Karpas-422 (cell line): ENCODE results near the gene ERMN. TPM values are rescaled to one million over a fixed set of nuclear protein-coding genes. Genes with fewer than 3 reads are reported as not detected.

Experiments used
- DNase-seq: peaks from one replicate; pipeline ENCODE4 v3.0.0-alpha.2; 2015
- H2AFZ ChIP-seq: fragments of 200-600 bp; sonication (generic); 2 replicates; pipeline ENCODE4 v1.6.1; 2014; ENCODE audit warnings: antibody characterized with exemption, low read length, mixed read lengths
- H3K27ac ChIP-seq: fragments of 200-600 bp; sonication (generic); 2 replicates; pipeline ENCODE4 v1.5.1; 2014; ENCODE audit warnings: mild to moderate bottlenecking, low read length, moderate library complexity
- H3K27me3 ChIP-seq: fragments of 200-600 bp; sonication (generic); 2 replicates; pipeline ENCODE4 v1.6.1; 2014; ENCODE audit warnings: low read length, mixed read lengths
- H3K36me3 ChIP-seq: fragments of 200-600 bp; sonication (generic); 2 replicates; pipeline ENCODE4 v1.6.1; 2014; ENCODE audit warnings: low read length, mixed read lengths; ENCODE audit not compliant: insufficient read depth
- H3K4me1 ChIP-seq: fragments of 200-600 bp; sonication (generic); 2 replicates; pipeline ENCODE4 v1.6.1; 2014; ENCODE audit warnings: mild to moderate bottlenecking, low read length, mixed read lengths
- H3K4me2 ChIP-seq: fragments of 200-600 bp; sonication (generic); 2 replicates; pipeline ENCODE4 v1.6.1; 2014; ENCODE audit warnings: low read length, low read depth, mild to moderate bottlenecking; ENCODE audit not compliant: poor library complexity, severe bottlenecking
- H3K4me3 ChIP-seq: fragments of 200-600 bp; sonication (generic); 2 replicates; pipeline ENCODE4 v1.5.1; 2014; ENCODE audit warnings: mild to moderate bottlenecking, antibody characterized with exemption, low read length, mixed read lengths
- H3K79me2 ChIP-seq: fragments of 200-600 bp; sonication (generic); 2 replicates; pipeline ENCODE4 v1.6.1; 2014; ENCODE audit warnings: mild to moderate bottlenecking, low read length, mixed read lengths
- H3K9ac ChIP-seq: fragments of 200-600 bp; sonication (generic); 2 replicates; pipeline ENCODE4 v1.6.0; 2014; ENCODE audit warnings: low read length
- H3K9me2 ChIP-seq: fragments of 200-600 bp; sonication (generic), shearing (Covaris generic); replicated peaks from 2 replicates; pipeline ENCODE4 v1.6.0; 2014; ENCODE audit warnings: mild to moderate bottlenecking, low read length, moderate library complexity; ENCODE audit not compliant: insufficient read depth
- H3K9me3 ChIP-seq: fragments of 300-700, 200-600 bp; sonication (generic); 2 replicates; pipeline ENCODE4 v1.6.1; 2014; ENCODE audit warnings: low read length, mixed read lengths
- H4K20me1 ChIP-seq: fragments of 200-600 bp; sonication (generic); 2 replicates; pipeline ENCODE4 v1.6.1; 2014; ENCODE audit warnings: mild to moderate bottlenecking, antibody characterized with exemption, low read length, low read depth; ENCODE audit not compliant: insufficient read depth
- total RNA-seq: library from RNA; depleted of rRNA; stranded (reverse); fragments of >200 nt; shearing (Covaris generic); gene quantifications from 2 replicates; pipeline ENCODE4 v1.2.3, GENCODE V29; 2014; ENCODE audit warnings: low replicate concordance

ERMN gene
- total RNA-seq, 1 experiment from 2014 or later: 8.2 TPM

DNA sequence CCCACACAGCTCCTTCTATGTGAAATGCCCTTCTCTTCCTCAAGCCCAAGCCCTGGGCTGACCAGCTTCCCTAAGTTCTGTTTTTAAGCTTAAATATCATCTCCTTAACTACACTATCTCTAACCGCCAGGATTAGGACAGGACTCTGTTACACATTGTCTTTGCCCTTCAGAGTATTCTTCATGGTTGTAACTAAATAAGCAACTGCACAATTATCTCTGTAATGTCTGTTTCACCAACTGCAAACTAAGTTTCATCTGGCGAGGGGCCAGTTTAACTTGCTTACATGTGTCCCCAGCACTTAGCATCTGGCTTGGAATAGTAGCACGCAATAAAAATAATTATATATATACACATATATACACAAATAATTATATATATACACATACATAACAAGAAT is 1.1 kb upstream of the ERMN start:
- Histone ChIP-seq H4K20me1 (no peaks in the 10 kb centered on the region), H3K36me3 (no peaks in the 10 kb centered on the region), H3K79me2 (no peaks in the 10 kb centered on the region), H3K9me3 (no peaks in the 10 kb centered on the region), H3K4me3 (no peak overlapping the region), H3K9me2 (no peaks in the 10 kb centered on the region), H3K27ac (no peak overlapping the region), H3K4me2 (no peak overlapping the region), H3K4me1 (peaks cover 10% of the 10 kb centered on the region), H2AFZ (no peak overlapping the region), H3K9ac (no peak overlapping the region), H3K27me3 (no peaks in the 10 kb centered on the region)
- DNase-seq: no peak

DNA sequence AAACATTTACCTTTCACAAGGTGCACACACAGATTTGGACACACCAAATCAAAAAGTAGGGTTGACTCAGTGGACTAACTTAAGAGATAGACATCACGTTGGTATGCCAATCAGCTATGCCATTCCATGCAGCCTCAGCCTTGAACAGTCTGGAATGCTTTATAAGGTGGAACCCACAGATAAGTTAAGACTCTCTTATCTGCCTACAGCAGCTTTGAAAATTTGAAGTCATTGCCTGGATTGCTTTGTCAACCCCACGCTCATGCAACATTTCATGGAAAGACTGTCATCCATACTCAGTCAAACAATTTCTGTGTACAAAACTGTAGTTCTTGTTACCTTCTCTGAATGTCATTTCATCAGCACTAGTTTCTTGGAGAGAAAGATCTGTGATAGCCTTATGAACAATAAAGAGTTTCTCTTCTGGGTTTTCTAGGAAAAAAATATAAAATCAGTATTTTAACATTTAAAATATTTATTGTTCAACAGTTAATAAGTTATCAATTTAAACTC is 1.2 kb downstream of the ERMN start:
- no peaks in the 10 kb centered on the region for H4K20me1 ChIP-seq
- H3K9me2 ChIP-seq: no peaks in the 10 kb centered on the region
- no peaks in the 10 kb centered on the region for H3K79me2 ChIP-seq
- no peaks in the 10 kb centered on the region for H3K27me3 ChIP-seq
- H3K27ac ChIP-seq: no peak overlapping the region
- no peak overlapping the region for H3K9ac ChIP-seq
- peaks cover 10% of the 10 kb centered on the region for H3K4me1 ChIP-seq
- H3K36me3 ChIP-seq: no peaks in the 10 kb centered on the region
- no peak overlapping the region for H2AFZ ChIP-seq
- H3K9me3 ChIP-seq: no peaks in the 10 kb centered on the region
- no peak overlapping the region for H3K4me2 ChIP-seq
- DNase-seq: no peak
- H3K4me3 ChIP-seq: no peak overlapping the region

DNA sequence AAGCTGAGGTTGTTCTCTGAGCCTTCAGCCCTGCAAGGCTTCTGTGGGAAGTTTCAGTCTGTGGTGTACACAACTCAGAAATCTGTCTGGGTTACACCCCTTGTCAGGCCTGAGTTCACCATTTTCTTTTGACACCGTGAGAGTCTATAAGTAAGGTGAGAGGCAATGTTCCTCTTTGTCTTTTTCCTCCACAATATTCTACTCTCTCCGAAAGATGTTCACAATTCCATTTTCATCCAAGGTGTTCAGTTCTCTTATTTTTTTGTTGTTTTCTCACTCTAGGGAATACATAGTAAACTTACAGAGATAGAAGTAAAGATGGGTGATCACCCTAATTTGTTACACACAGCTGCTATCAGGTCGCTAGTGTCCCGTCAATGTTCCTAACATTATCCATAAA is 3.2 kb downstream of the ERMN start:
- Histone ChIP-seq H3K9ac (no peak overlapping the region), H2AFZ (no peak overlapping the region), H3K4me1 (no peaks in the 10 kb centered on the region), H3K4me2 (no peak overlapping the region), H3K36me3 (no peaks in the 10 kb centered on the region), H3K27ac (no peak overlapping the region), H3K27me3 (no peaks in the 10 kb centered on the region), H3K9me2 (no peaks in the 10 kb centered on the region), H4K20me1 (no peaks in the 10 kb centered on the region), H3K9me3 (no peaks in the 10 kb centered on the region), H3K79me2 (no peaks in the 10 kb centered on the region), H3K4me3 (no peak overlapping the region)
- DNase-seq: no peak

DNA sequence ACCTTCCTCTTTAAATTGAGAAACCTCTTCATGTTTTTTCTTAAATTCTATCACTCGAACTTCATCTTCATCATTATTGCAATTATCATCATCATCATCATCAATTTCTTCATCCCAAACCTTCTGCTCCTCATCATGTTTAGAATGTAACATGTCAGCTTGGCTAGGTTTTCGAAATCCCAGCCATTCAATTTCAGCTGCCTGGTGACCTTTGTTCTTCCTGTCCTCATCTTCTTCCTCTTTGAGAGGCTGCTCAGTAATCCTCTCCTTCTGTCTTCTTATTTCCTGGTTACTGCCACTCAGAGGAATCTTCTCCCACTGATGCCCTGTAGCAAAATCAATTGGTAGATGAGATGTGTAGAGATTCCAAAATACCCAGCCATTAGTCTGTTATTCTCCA is 4.2 kb downstream of the ERMN start:
- H3K27ac ChIP-seq: no peak overlapping the region
- no peaks in the 10 kb centered on the region for H3K36me3 ChIP-seq
- H3K9me3 ChIP-seq: no peaks in the 10 kb centered on the region
- H3K27me3 ChIP-seq: no peaks in the 10 kb centered on the region
- no peaks in the 10 kb centered on the region for H3K4me1 ChIP-seq
- H3K9ac ChIP-seq: no peak overlapping the region
- no peak for DNase-seq
- H2AFZ ChIP-seq: no peak overlapping the region
- H3K9me2 ChIP-seq: no peaks in the 10 kb centered on the region
- no peaks in the 10 kb centered on the region for H3K79me2 ChIP-seq
- H3K4me2 ChIP-seq: no peak overlapping the region
- no peaks in the 10 kb centered on the region for H4K20me1 ChIP-seq
- H3K4me3 ChIP-seq: no peak overlapping the region

DNA sequence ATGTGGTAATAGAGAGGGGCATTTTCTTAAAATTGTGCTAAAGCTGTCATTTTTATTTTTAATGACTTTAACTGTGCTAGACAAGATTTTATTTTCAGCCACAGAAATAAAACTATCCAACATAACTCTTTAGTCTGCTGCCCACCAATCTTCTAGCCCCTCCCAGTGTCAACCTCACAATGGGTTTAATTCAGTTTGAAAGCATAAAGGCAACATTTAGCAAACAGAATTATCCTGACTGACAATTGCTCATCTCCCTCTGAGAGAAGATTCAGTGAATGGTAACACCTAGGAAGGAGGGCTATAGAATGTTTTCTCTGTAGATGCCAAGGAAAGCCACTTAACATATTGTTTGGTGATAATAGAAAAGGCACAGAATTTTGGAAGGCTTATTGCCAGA is 5.2 kb downstream of the ERMN start:
- Histone ChIP-seq H2AFZ (no peak overlapping the region), H4K20me1 (no peaks in the 10 kb centered on the region), H3K4me1 (no peaks in the 10 kb centered on the region), H3K36me3 (no peaks in the 10 kb centered on the region), H3K79me2 (no peaks in the 10 kb centered on the region), H3K4me2 (no peak overlapping the region), H3K27ac (no peak overlapping the region), H3K9ac (no peak overlapping the region), H3K27me3 (no peaks in the 10 kb centered on the region), H3K9me3 (no peaks in the 10 kb centered on the region), H3K4me3 (no peak overlapping the region), H3K9me2 (no peaks in the 10 kb centered on the region)
- DNase-seq: no peak

DNA sequence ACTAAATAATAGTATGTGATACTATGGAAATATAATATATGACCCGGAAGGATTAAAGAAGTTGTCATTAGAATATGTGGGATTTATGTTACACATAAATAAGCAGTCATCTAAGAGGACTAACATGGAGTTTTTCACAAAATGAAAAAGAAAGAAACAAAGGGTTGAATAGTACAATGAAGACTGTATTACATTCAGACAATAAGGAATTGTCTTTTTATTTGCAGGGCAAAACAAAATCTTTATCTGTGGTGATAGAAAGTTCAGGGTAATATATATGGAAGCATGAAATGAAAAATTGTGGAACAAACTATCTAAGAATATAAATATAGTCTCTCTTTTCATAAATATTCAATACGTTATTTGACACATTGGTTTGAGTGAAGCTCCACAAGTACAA is 5.8 kb downstream of the ERMN start:
- Histone ChIP-seq H3K4me3 (no peak overlapping the region), H3K27ac (no peak overlapping the region), H3K4me1 (no peaks in the 10 kb centered on the region), H2AFZ (no peak overlapping the region), H3K9me2 (no peaks in the 10 kb centered on the region), H4K20me1 (no peaks in the 10 kb centered on the region), H3K4me2 (no peak overlapping the region), H3K36me3 (no peaks in the 10 kb centered on the region), H3K27me3 (no peaks in the 10 kb centered on the region), H3K9me3 (no peaks in the 10 kb centered on the region), H3K9ac (no peak overlapping the region), H3K79me2 (no peaks in the 10 kb centered on the region)
- no peak for DNase-seq

DNA sequence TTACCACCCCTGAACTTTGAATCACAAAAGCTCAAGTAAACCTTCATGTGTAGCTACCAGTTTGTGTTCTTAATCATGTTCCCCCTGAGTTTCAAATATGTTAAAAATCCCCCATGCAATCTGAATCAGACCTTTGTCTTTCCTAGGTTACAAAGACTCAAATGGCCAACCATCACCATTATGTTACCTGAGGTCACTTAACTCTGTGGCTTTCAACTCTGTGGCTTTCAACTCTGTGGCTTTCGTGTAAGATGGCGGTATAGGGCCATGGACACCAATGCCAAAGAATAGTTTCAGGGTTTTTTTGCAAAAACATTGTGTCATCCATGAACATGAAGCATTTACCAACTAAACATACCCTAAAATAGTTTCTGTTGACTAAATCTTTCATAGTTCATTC is 6.7 kb downstream of the ERMN start:
- DNase-seq: no peak
- Histone ChIP-seq H3K79me2 (no peaks in the 10 kb centered on the region), H3K4me2 (no peak overlapping the region), H3K4me1 (no peaks in the 10 kb centered on the region), H3K27me3 (no peaks in the 10 kb centered on the region), H3K27ac (no peak overlapping the region), H3K4me3 (no peak overlapping the region), H2AFZ (no peak overlapping the region), H3K9me3 (no peaks in the 10 kb centered on the region), H3K9me2 (no peaks in the 10 kb centered on the region), H3K36me3 (no peaks in the 10 kb centered on the region), H3K9ac (no peak overlapping the region), H4K20me1 (no peaks in the 10 kb centered on the region)

DNA sequence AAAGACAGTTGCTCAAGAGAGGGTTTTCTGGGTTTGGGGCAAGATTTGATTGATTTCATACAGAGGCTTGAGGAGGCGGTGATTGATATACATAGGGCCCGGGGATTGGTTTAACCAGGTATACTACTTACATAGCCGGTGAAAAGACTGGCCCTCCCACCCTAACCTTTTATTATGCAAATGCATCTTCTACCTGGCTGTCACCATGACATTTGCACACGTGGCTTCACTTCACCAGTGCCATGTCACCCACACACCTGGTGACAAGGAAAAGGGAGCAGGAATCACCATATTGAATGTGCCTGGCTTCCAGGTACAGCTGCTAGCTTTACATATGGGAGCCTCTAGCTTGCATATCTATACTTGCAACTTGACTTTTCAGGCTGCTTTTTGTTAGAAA is 9.7 kb downstream of the ERMN start:
- no peak for DNase-seq
- no peak overlapping the region for H3K4me3 ChIP-seq

More for the DNA sequence above, 9.7 kb downstream of the ERMN start:
- no peaks in the 10 kb centered on the region for H3K79me2 ChIP-seq
- H3K4me2 ChIP-seq: no peak overlapping the region
- H3K4me1 ChIP-seq: no peaks in the 10 kb centered on the region
- no peak overlapping the region for H3K9ac ChIP-seq
- H4K20me1 ChIP-seq: no peaks in the 10 kb centered on the region
- H2AFZ ChIP-seq: no peak overlapping the region
- no peaks in the 10 kb centered on the region for H3K27me3 ChIP-seq
- H3K9me3 ChIP-seq: no peaks in the 10 kb centered on the region
- no peaks in the 10 kb centered on the region for H3K9me2 ChIP-seq
- no peak overlapping the region for H3K27ac ChIP-seq
- H3K36me3 ChIP-seq: no peaks in the 10 kb centered on the region
